Sigmoid colon (tissue), 4 donors: Measurements from ENCODE around the gene KISS1.

ENCODE experiments used
- EP300 ChIP-seq, 4 donors: sonication (generic); formaldehyde crosslinking; IDR thresholded peaks; one replicate each; pipeline ENCODE4 v1.6.1; 2017; ENCODE audit warnings: antibody characterized with exemption in 4 of 4
- POLR2A ChIP-seq, 2 donors: fragments of 450-650 bp; IDR thresholded peaks; one replicate each; pipeline ENCODE4 v1.6.1; 2016; ENCODE audit warnings: antibody characterized with exemption in 2 of 2, mild to moderate bottlenecking in 2 of 2, moderate library complexity in 2 of 2
- TF ChIP-seq, protein P1 (sequence below), 4 experiments: fragments of 450-650 bp in 3 of 4; fragments of 200-600 bp in 1 of 4; IDR thresholded peaks; one replicate each; pipeline ENCODE4 v1.5.1; 2016 to 2019; ENCODE audit warnings: antibody characterized with exemption in 4 of 4, mild to moderate bottlenecking in 3 of 4, moderate library complexity in 2 of 4

DNA sequence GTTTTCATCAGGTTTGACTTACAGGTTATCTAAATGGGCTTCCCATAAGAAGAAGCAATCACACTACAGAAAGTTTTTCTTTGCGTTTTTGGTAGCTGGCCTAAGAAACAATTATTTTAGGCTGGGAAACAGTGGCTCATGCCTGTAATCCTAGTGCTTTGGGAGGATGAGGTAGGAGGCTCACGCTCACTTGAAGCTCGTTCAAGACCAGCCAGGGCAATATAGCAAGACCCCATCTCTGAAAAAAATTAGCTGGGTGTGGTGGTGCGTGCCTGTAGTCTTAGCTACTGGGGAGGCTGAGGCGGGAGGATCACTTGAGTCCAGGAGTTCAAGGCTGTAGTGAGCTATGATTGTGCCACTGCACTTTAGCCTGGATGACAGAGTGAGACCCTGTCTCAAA lies 28.6 kb downstream of the KISS1 start:
- TF ChIP-seq, protein P1, sequence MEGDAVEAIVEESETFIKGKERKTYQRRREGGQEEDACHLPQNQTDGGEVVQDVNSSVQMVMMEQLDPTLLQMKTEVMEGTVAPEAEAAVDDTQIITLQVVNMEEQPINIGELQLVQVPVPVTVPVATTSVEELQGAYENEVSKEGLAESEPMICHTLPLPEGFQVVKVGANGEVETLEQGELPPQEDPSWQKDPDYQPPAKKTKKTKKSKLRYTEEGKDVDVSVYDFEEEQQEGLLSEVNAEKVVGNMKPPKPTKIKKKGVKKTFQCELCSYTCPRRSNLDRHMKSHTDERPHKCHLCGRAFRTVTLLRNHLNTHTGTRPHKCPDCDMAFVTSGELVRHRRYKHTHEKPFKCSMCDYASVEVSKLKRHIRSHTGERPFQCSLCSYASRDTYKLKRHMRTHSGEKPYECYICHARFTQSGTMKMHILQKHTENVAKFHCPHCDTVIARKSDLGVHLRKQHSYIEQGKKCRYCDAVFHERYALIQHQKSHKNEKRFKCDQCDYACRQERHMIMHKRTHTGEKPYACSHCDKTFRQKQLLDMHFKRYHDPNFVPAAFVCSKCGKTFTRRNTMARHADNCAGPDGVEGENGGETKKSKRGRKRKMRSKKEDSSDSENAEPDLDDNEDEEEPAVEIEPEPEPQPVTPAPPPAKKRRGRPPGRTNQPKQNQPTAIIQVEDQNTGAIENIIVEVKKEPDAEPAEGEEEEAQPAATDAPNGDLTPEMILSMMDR (IDR thresholded peaks at IDR 0.05) = no peak
- TF ChIP-seq EP300 (IDR thresholded peaks at IDR 0.05) = no peak
- TF ChIP-seq POLR2A (IDR thresholded peaks at IDR 0.05) = no peak
